Lung (tissue), 14 donors: ENCODE results near the gene SMIM34. TPM values are rescaled to one million over a fixed set of nuclear protein-coding genes. Genes with fewer than 3 reads are reported as not detected.
"Not testable (repeated sequence)": the region's sequence is repeated elsewhere in the genome, so short reads cannot be mapped to it uniquely, and the experiment has no call there.

Source experiments
- ATAC-seq: fragments of 200-7000 bp; cut with Tn5 transposase; one replicate; pipeline ENCODE4 v1.9.1; 2020; ENCODE audit warnings: moderate number of reproducible peaks; ENCODE audit not compliant: insufficient read depth, low FRiP score
- DNase-seq, 3 donors: peaks; one replicate each; pipeline ENCODE4 v3.0.0-alpha.2; 2013 to 2017
- H3K27ac ChIP-seq, 2 donors: one replicate each; pipeline ENCODE4 v1.5.1; 2013; ENCODE audit warnings: mild to moderate bottlenecking in 2 of 2, moderate library complexity in 2 of 2, control low read depth in 1 of 2, inconsistent platforms in 1 of 2, low read depth in 1 of 2, low read length in 1 of 2
- H3K27me3 ChIP-seq, 3 donors: one replicate each; pipeline ENCODE4 v1.5.1; 2013; ENCODE audit warnings: low read length in 2 of 3; ENCODE audit not compliant: control insufficient read depth in 3 of 3, insufficient read depth in 3 of 3
- H3K36me3 ChIP-seq, 4 donors: one replicate each; pipeline ENCODE4 v1.5.1; 2013; ENCODE audit warnings: low read length in 4 of 4, mild to moderate bottlenecking in 1 of 4, moderate library complexity in 1 of 4; ENCODE audit not compliant: control insufficient read depth in 4 of 4, insufficient read depth in 4 of 4
- H3K4me1 ChIP-seq, 5 donors: one replicate each; pipeline ENCODE4 v1.5.1; 2013; ENCODE audit warnings: low read length in 5 of 5, mild to moderate bottlenecking in 2 of 5, moderate library complexity in 1 of 5; ENCODE audit not compliant: control insufficient read depth in 5 of 5, insufficient read depth in 5 of 5
- H3K4me3 ChIP-seq: one replicate; pipeline ENCODE4 v1.5.1; 2013; ENCODE audit warnings: mild to moderate bottlenecking, control low read depth, moderate library complexity
- H3K9ac ChIP-seq, 2 donors: one replicate each; pipeline ENCODE4 v1.5.1; 2013; ENCODE audit warnings: low read length in 2 of 2, control low read depth in 1 of 2; ENCODE audit not compliant: insufficient read depth in 1 of 2
- H3K9me3 ChIP-seq, 4 donors: one replicate each; pipeline ENCODE4 v1.5.1; 2013; ENCODE audit warnings: low read length in 3 of 4, mild to moderate bottlenecking in 1 of 4, moderate library complexity in 1 of 4; ENCODE audit not compliant: control insufficient read depth in 4 of 4, insufficient read depth in 3 of 4
- WGBS, 2 donors: extraction: QIAGEN DNeasy Blood & Tissue Kit; methylation state at CpG; one replicate each; pipeline ENCODE4 v1.1.7; 2013; 5-methylcytosine and 5-hydroxymethylcytosine counted together
- long read RNA-seq, 5 donors: transcript quantifications; one replicate each; lab custom pipeline, GENCODE V29; 2026
- polyA plus RNA-seq, 2 donors: library from polyadenylated mRNA; stranded (reverse); fragments of 200-250 nt; gene quantifications; one replicate each; pipeline ENCODE4 v1.2.1, GENCODE V29; 2013
- total RNA-seq, 2 donors: library from RNA; depleted of rRNA in 1 of 2; stranded (reverse); fragments of >200 nt in 1 of 2; gene quantifications; one replicate each; pipeline ENCODE4 v1.2.1, GENCODE V29; 2014 to 2021
- donor health status: Bipolar disorder and iron deficiency.
- donor health status: healthy.
- donor health status: DM: yes; HTN: yes; CAD: no.

SMIM34 gene
- 1 to 10 TPM in 1 of 2 donors, under 1 TPM in 1; 0.57 to 1.3 TPM for total RNA-seq
- polyA plus RNA-seq = under 1 TPM; 0.49 TPM
- long read RNA-seq, donor 1 = 0 reads
- long read RNA-seq, donor 2 = 0 reads
- long read RNA-seq, donor 3 = 0 reads
- long read RNA-seq, donor 4 = 0 reads
- long read RNA-seq, donor 5 = 0 reads

- not testable (repeated sequence) for H3K27me3 ChIP-seq, ATAC-seq, H3K36me3 ChIP-seq, H3K4me1 ChIP-seq, DNase-seq, H3K9ac ChIP-seq, H3K27ac ChIP-seq, H3K4me3 ChIP-seq, H3K9me3 ChIP-seq
- no CpG with 5 or more reads among the region's 4 CpGs for WGBS, 2 donors
These were observed at the start of gene SMIM34 for GRCh38 chr21:34423805-34424204. Gene SMIM34 (minus strand): TSS chr21:34423951. CDS start chr21:34423839, 112 bp downstream.

- not testable (repeated sequence) for H3K9ac ChIP-seq, H3K27ac ChIP-seq, H3K36me3 ChIP-seq, ATAC-seq, H3K9me3 ChIP-seq, DNase-seq, H3K4me1 ChIP-seq, H3K27me3 ChIP-seq, H3K4me3 ChIP-seq
- WGBS, 2 donors = no CpG with 5 or more reads among the region's 3 CpGs
These were observed 43.6 kb upstream of the SMIM34 start for GRCh38 chr21:34467333-34467732.

- not testable (repeated sequence) for ATAC-seq, H3K4me3 ChIP-seq, H3K9ac ChIP-seq, DNase-seq, H3K36me3 ChIP-seq, H3K9me3 ChIP-seq, H3K27me3 ChIP-seq, H3K4me1 ChIP-seq, H3K27ac ChIP-seq
- no CpG with 5 or more reads among the region's 36 CpGs for WGBS, 2 donors
These were observed 35.7 kb upstream of the SMIM34 start for GRCh38 chr21:34459426-34459825.

- not testable (repeated sequence) for H3K9me3 ChIP-seq, H3K27me3 ChIP-seq, DNase-seq, H3K9ac ChIP-seq, H3K27ac ChIP-seq, H3K4me3 ChIP-seq, ATAC-seq, H3K4me1 ChIP-seq, H3K36me3 ChIP-seq
- no CpG with 5 or more reads among the region's 7 CpGs for WGBS, 2 donors
These were observed 34.5 kb upstream of the SMIM34 start for GRCh38 chr21:34458266-34458665.

- not testable (repeated sequence) for H3K9me3 ChIP-seq, H3K27ac ChIP-seq, ATAC-seq, H3K27me3 ChIP-seq, H3K36me3 ChIP-seq, H3K4me1 ChIP-seq, H3K9ac ChIP-seq, DNase-seq, H3K4me3 ChIP-seq
- no CpG with 5 or more reads among the region's 6 CpGs for WGBS, 2 donors
These were observed 32.4 kb upstream of the SMIM34 start for GRCh38 chr21:34456180-34456579.

- H3K4me3 ChIP-seq, DNase-seq, H3K27ac ChIP-seq, H3K9ac ChIP-seq, ATAC-seq, H3K4me1 ChIP-seq, H3K36me3 ChIP-seq, H3K9me3 ChIP-seq, H3K27me3 ChIP-seq: not testable (repeated sequence)
- WGBS, 2 donors = no CpG with 5 or more reads among the region's 10 CpGs
These were observed 31.9 kb upstream of the SMIM34 start for GRCh38 chr21:34455628-34456027.

GRCh38 chr21:34447018-34447417, 23.3 kb upstream of the SMIM34 start:
- not testable (repeated sequence) for H3K27me3 ChIP-seq, ATAC-seq, H3K9ac ChIP-seq, H3K27ac ChIP-seq, H3K9me3 ChIP-seq, H3K36me3 ChIP-seq, H3K4me1 ChIP-seq, DNase-seq, H3K4me3 ChIP-seq
- no CpG with 5 or more reads among the region's 8 CpGs for WGBS, 2 donors

GRCh38 chr21:34443486-34443885, 19.7 kb upstream of the SMIM34 start:
- not testable (repeated sequence) for H3K9me3 ChIP-seq, H3K4me1 ChIP-seq, H3K9ac ChIP-seq, H3K27ac ChIP-seq, ATAC-seq, DNase-seq, H3K36me3 ChIP-seq, H3K4me3 ChIP-seq, H3K27me3 ChIP-seq
- no CpG with 5 or more reads among the region's 4 CpGs for WGBS, 2 donors
